GM20431 (cell line): ENCODE results near the gene TCF3.
"Not testable (repeated sequence)": the region's sequence is repeated elsewhere in the genome, so short reads cannot be mapped to it uniquely, and the experiment has no call there.

ENCODE experiments used
- in situ Hi-C: fragments of 300-500 bp; cut with MseI, MboI; formaldehyde crosslinking; loops from one replicate; pipeline ENCODE4 v1.15.0; 2020; ENCODE audit warnings: low sequenced_read_pairs; ENCODE audit not compliant: unreplicated experiment

The TCF3 gene

GRCh38 chr19:1654178-1654792 lies 1.9 kb upstream of the TCF3 start:
- in situ Hi-C loops, result no loop called here

- in situ Hi-C loops, result no loop called here
Measured at GRCh38 chr19:1653300-1653628, 849 bp upstream of the TCF3 start.

GRCh38 chr19:1651568-1652291 lies 685 bp downstream of the TCF3 start:
- in situ Hi-C loops, result no loop called here

- in situ Hi-C loops, result no loop called here
Measured at GRCh38 chr19:1650650-1651567, 1.5 kb downstream of the TCF3 start.

- in situ Hi-C loops, result no loop called here
Measured at GRCh38 chr19:1649706-1650649, 2.4 kb downstream of the TCF3 start.

GRCh38 chr19:1648920-1649541 lies 3.4 kb downstream of the TCF3 start:
- in situ Hi-C loops, result no loop called here

- in situ Hi-C loops, result no loop called here
Measured at GRCh38 chr19:1648459-1648849, 4.0 kb downstream of the TCF3 start.

- in situ Hi-C loops, result no loop called here
Measured at GRCh38 chr19:1647501-1648458, 4.6 kb downstream of the TCF3 start.

GRCh38 chr19:1646659-1647453 lies 5.6 kb downstream of the TCF3 start:
- in situ Hi-C loops, result no loop called here

- in situ Hi-C loops, result no loop called here
Measured at GRCh38 chr19:1646149-1646548, 6.3 kb downstream of the TCF3 start.

- in situ Hi-C loops, result no loop called here
Measured at GRCh38 chr19:1645299-1645698, 7.1 kb downstream of the TCF3 start.

- in situ Hi-C loops, result no loop called here
Measured at GRCh38 chr19:1644070-1644469, 8.3 kb downstream of the TCF3 start.

GRCh38 chr19:1640893-1641448 lies 11.4 kb downstream of the TCF3 start:
- in situ Hi-C loops, result not testable (repeated sequence)

- in situ Hi-C loops, result no loop called here
Measured at GRCh38 chr19:1636325-1637236, 15.8 kb downstream of the TCF3 start.

- in situ Hi-C loops, result no loop called here
Measured at GRCh38 chr19:1634938-1635243, 17.5 kb downstream of the TCF3 start.

GRCh38 chr19:1634242-1634937 lies 18.0 kb downstream of the TCF3 start:
- in situ Hi-C loops, result no loop called here
